Fibroblast of pulmonary artery (primary cell): ENCODE measurements around the gene SYT5.

ENCODE experiments used
- DNase-seq: peaks from one replicate; pipeline ENCODE4 v3.0.0-alpha.2; 2010; ENCODE audit warnings: low read depth
- H3K4me3 ChIP-seq: replicated peaks from 2 replicates; pipeline ENCODE4 v1.5.1; 2011; ENCODE audit warnings: low read depth, mild to moderate bottlenecking, control low read depth, low read length, moderate library complexity
- TF ChIP-seq, protein P1 (sequence below): IDR thresholded peaks from 2 replicates; pipeline ENCODE4 v1.5.1; 2011; ENCODE audit warnings: mild to moderate bottlenecking, control low read depth, low read length, inconsistent platforms; ENCODE audit errors: missing control alignments

The SYT5 gene

DNA sequence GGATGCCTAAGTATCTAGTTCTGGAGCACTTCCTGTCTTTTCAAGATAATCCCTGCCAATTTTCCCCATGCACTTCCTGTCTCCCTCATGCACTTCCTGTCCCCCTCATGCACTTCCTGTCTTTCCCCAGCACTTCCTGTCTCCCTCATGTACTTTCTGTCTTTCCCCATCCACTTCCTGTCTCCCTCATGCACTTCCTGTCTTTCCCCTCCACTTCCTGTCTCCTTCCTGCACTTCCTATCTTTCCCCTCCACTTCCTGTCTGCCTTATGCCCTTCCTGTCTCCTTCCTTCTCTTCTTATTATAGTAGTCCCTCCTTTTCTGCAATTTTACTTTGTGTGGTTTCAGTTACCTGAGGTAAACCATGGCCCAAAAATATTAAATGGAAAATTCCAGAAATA lies 28.1 kb downstream of the SYT5 start:
- no peak overlapping the region for H3K4me3 ChIP-seq
- TF ChIP-seq, protein P1, sequence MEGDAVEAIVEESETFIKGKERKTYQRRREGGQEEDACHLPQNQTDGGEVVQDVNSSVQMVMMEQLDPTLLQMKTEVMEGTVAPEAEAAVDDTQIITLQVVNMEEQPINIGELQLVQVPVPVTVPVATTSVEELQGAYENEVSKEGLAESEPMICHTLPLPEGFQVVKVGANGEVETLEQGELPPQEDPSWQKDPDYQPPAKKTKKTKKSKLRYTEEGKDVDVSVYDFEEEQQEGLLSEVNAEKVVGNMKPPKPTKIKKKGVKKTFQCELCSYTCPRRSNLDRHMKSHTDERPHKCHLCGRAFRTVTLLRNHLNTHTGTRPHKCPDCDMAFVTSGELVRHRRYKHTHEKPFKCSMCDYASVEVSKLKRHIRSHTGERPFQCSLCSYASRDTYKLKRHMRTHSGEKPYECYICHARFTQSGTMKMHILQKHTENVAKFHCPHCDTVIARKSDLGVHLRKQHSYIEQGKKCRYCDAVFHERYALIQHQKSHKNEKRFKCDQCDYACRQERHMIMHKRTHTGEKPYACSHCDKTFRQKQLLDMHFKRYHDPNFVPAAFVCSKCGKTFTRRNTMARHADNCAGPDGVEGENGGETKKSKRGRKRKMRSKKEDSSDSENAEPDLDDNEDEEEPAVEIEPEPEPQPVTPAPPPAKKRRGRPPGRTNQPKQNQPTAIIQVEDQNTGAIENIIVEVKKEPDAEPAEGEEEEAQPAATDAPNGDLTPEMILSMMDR, result no peak
- no peak for DNase-seq

DNA sequence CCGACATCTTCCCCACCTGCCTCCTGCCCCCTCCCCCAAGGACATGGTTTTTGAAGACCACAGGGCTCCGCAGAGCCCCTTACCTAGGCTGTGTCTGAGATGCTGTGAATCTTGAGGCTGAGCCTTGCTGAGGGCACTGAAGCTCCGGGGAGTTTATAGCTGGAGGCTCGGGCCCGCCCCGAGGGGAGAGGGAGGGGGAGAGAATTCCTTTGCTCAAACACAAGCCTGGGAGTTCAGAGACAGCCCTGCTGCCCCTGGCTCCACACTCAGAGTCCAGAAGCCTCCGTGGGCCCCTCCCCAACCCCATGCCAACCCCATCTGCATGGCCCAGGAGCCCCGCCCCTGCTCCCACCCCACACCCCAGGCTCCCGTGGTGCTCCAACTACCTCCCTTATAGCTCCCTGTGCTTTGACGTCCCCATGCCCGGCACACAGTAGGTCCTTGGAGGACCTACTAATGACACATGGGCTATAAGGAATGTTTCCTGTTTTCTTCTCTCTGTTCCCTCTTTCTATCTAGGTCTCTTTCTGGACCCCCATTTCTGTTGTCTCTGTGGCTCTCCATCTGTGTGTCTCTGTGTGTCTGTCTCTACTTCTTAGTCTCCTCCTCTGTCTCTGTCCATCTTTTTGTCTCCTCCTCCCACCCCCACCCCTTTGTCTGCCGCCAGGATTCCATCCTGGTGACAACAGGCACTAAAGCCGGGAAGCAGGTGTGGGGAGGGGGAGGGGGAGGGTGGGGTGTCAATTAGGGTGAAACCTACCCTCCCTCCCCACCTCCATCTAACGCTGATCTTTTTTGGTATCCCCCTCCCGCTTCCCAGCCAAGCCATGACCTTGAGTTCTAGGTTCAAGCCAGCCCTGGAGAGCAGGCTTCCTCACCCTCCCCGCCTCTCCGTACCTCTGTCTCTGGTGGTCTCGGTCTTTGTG lies 30.7 kb downstream of the SYT5 start, which contains the start of gene TNNT1:
Gene TNNT1, minus strand, starts transcription at position 129 of the 926 bp plus-strand sequence. CDS start 2,049 bp downstream, outside the sequence.
- no peak within 1 kb of the TSS for H3K4me3 ChIP-seq
- TF ChIP-seq, protein P1, result no peak
- DNase-seq, result no peak

DNA sequence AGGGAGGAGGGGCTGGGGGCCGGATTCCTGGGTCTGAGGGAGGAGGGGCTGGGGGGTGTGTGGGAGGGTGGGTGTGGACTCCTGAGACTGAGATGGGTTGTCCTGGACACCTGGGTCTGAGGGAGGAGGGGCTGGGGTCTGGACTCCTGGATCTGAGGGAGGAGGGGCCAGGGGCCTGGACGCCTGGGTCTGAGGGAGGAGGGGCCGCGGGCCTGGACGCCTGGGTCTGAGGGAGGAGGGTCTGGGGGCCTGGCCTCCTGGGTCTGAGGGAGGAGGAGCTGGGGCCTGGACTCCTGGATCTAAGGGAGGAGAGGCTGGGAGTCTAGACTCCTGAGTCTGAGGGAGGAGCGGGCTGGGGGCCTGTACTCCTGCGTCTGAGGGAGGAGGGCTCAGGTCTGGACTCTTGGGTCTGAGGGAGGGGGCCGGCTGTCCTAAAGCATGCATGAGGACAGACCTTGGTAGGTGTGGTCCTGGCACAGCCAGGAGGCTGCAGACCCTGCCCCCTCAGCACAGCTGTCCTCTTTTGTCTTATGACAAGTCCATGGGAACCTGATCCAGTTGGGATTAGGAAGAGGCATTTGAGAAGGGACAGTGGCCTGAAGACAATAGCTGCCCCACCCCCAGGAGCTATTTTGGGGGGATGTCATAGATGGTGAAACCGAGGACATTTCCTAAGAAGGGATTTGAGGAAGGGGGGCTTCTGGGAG lies 32.4 kb downstream of the SYT5 start:
- TF ChIP-seq, protein P1, result no peak
- no peak overlapping the region for H3K4me3 ChIP-seq
- DNase-seq, result no peak

DNA sequence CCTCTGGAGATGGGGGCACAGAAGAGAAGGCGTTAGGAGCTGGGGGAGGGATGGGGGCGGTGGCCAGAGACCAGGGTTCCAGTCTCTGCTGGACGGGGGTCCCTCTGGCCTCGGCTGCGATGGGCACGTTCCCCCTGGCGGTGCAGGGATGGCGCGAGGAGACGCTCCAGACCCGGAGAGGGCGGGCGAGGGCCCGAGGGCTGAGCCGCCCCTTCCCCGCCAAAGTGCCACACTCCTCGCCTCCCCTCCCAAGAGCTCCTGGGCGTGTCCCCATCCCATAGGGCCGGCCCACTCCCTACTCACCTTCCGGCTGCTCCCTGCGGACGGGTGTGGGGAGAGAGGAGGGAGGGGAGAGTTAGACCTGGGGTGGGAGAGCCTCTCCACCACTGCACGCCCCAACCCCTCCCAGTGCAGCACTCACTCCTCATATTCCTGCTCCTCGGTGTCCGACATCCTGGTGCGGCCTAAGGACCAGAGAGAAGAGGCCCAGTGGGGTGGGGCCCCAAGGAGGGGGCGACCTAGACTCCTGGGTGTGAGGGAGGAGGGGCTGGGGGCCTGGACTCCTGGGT lies 33.3 kb downstream of the SYT5 start:
- DNase-seq, result no peak
- no peak overlapping the region for H3K4me3 ChIP-seq
- TF ChIP-seq, protein P1, result no peak

DNA sequence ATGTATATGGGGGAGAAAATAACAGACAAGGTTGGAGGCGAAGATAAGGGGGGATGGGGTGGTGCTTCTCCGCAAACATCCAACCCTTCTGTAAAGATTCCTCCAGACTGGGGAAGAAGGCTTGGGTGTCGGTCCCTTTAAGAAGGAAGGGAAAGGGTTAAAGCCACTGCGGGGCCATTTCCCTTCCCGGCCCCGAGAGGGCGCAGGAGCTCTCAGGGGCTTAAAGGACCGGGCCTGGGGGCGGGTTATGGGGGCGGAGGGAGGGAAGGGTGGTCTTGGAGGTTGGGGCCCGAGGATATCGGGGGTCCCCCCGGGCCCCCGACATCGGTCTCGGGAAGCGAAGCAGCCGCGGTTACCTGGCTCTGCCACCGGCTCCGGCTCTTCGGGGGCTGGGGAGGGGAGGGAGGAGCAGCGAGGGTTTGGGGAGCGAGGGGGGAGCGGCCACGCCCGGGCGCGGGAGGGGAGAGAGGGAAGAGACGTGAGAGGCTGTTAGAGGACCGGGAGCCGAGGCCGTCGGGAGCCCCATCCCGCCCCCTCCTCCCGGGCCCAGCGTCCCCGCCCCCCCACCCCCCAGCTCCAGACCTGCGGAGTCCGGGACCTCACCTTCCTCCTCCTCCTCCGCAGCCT lies 33.9 kb downstream of the SYT5 start:
- peak; percentile 24 for DNase-seq
- no peak overlapping the region for H3K4me3 ChIP-seq
- TF ChIP-seq, protein P1, result peak; percentile 54

DNA sequence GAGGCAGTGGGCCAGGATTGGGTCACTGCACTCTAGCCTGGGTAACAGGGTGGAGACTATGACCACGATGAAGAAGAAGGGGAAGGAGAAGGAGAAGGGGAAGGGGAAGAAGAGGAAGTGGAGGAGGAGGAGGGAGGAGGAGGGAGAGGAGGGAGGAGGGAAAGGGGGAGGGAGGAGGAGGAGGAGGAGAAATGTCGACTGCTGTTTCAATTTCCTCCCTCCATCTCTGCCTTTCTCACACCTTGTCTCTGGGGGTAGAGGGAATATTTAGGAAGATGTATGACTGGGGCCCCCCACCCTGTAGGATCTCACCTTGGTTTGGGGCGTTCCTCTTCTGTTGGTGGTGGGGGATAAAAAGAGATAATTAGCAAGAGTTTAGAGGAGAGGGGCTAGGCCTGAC lies 34.9 kb downstream of the SYT5 start:
- TF ChIP-seq, protein P1, result no peak
- no peak overlapping the region for H3K4me3 ChIP-seq
- DNase-seq, result no peak
